Fibroblast of lung (primary cell): ENCODE data around the gene HAPLN1. TPM values are rescaled to one million over a fixed set of nuclear protein-coding genes. Genes with fewer than 3 reads are reported as not detected.

Source experiments
- DNase-seq, 2 donors: peaks; one replicate each; pipeline versions ENCODE4 v3.0.0 to v3.0.0-alpha.2; 2010; ENCODE audit warnings: low read depth in 2 of 2
- H2AFZ ChIP-seq: 2 replicates; pipeline ENCODE4 v1.5.1; 2012; ENCODE audit warnings: low read length, control low read depth, inconsistent platforms
- H3K27ac ChIP-seq: 2 replicates; pipeline ENCODE4 v1.5.1; 2011; ENCODE audit warnings: low read length, control low read depth; ENCODE audit not compliant: insufficient read depth
- H3K27me3 ChIP-seq: 2 replicates; pipeline ENCODE4 v1.5.1; 2011; ENCODE audit warnings: mild to moderate bottlenecking, low read length; ENCODE audit not compliant: control insufficient read depth, insufficient read depth
- H3K36me3 ChIP-seq: 2 replicates; pipeline ENCODE4 v1.5.1; 2011; ENCODE audit warnings: low read length; ENCODE audit not compliant: control insufficient read depth, insufficient read depth
- H3K4me1 ChIP-seq: 2 replicates; pipeline ENCODE4 v1.5.1; 2011; ENCODE audit warnings: low read length; ENCODE audit not compliant: control insufficient read depth, insufficient read depth; ENCODE audit errors: extremely low read depth
- H3K4me2 ChIP-seq: 2 replicates; pipeline ENCODE4 v1.5.1; 2011; ENCODE audit warnings: low read length, control low read depth; ENCODE audit not compliant: insufficient read depth; ENCODE audit errors: extremely low read depth
- H3K4me3 ChIP-seq, 4 experiments: fragments of 200-600 bp in 1 of 4; sonication (generic) in 1 of 4; replicated peaks in 1 of 4; 2 replicates each; pipeline ENCODE4 v1.5.1; 2011 to 2016; ENCODE audit warnings: low read length in 4 of 4, low read depth in 3 of 4, mild to moderate bottlenecking in 3 of 4, control low read depth in 2 of 4, inconsistent platforms in 1 of 4, mixed read lengths in 1 of 4; ENCODE audit not compliant: insufficient read depth in 1 of 4; ENCODE audit errors: control extremely low read depth in 1 of 4
- H3K79me2 ChIP-seq: 2 replicates; pipeline ENCODE4 v1.5.1; 2012; ENCODE audit warnings: mild to moderate bottlenecking, low read length, inconsistent platforms; ENCODE audit not compliant: control insufficient read depth, insufficient read depth
- H3K9ac ChIP-seq: 2 replicates; pipeline ENCODE4 v1.5.1; 2011; ENCODE audit warnings: mild to moderate bottlenecking, low read length, control low read depth; ENCODE audit not compliant: insufficient read depth
- H3K9me3 ChIP-seq: 2 replicates; pipeline ENCODE4 v1.5.1; 2012; ENCODE audit warnings: low read depth, low read length; ENCODE audit not compliant: control insufficient read depth, insufficient read depth
- H4K20me1 ChIP-seq: 2 replicates; pipeline ENCODE4 v1.5.1; 2011; ENCODE audit warnings: low read length; ENCODE audit not compliant: control insufficient read depth, insufficient read depth; ENCODE audit errors: extremely low read depth
- CTCF ChIP-seq, 2 donors: IDR thresholded peaks in 1 of 2; conservative IDR thresholded peaks in 1 of 2; 1 replicate in 1 of 2; 2 replicates in 1 of 2; pipeline ENCODE4 v1.5.1; 2011 to 2012; ENCODE audit warnings: low read length in 2 of 2, control low read depth in 1 of 2, inconsistent platforms in 1 of 2, low read depth in 1 of 2, mild to moderate bottlenecking in 1 of 2
- EZH2 ChIP-seq: IDR thresholded peaks from 2 replicates; pipeline ENCODE4 v1.5.1; 2012; ENCODE audit warnings: low read length, control low read depth, mild to moderate bottlenecking; ENCODE audit errors: missing control alignments
- polyA plus RNA-seq, 2 donors: library from polyadenylated mRNA; depleted of rRNA in 1 of 2; stranded (reverse) in 1 of 2; unstranded in 1 of 2; fragments of >200 nt; gene quantifications; 2 replicates each; pipeline ENCODE4 v1.2.1, GENCODE V29; 2011 to 2012; ENCODE audit warnings: missing spikeins in 1 of 2
- total RNA-seq: library from RNA; depleted of rRNA; stranded (reverse); fragments of >200 nt; gene quantifications from 2 replicates; pipeline ENCODE4 v1.2.1, GENCODE V29; 2014

Gene HAPLN1
- total and polyA plus RNA-seq, 2 donors (not counting 1 experiment from before 2014, with no cell fraction given), result 0.17 to 7.7 TPM

- Histone ChIP-seq H2AFZ (no peak overlapping the region), H3K9me3 (no peaks in the 10 kb centered on the region), H3K27ac (no peak overlapping the region), H3K36me3 (no peaks in the 10 kb centered on the region), H3K27me3 (no peaks in the 10 kb centered on the region), H3K4me1 (peaks cover 2% of the 10 kb centered on the region), H3K79me2 (no peaks in the 10 kb centered on the region), H3K9ac (no peak overlapping the region), H4K20me1 (no peaks in the 10 kb centered on the region), H3K4me3 (no peak overlapping the region), H3K4me2 (no peak overlapping the region)
- TF ChIP-seq CTCF (conservative IDR thresholded peaks at IDR 0.05 in 1 of 2, IDR thresholded peaks at IDR 0.05 in 1 of 2; ENCODE audit: low read depth in 1 of 2, low read length in 2 of 2) (no peak), EZH2 (no peak)
- no peak for DNase-seq
Observed at GRCh38 chr5:83724935-83725334, 4.3 kb upstream of the HAPLN1 start.

- Histone ChIP-seq H3K9ac (no peak overlapping the region), H3K9me3 (no peaks in the 10 kb centered on the region)
- no peak for DNase-seq
Observed at GRCh38 chr5:83724001-83724400, 3.3 kb upstream of the HAPLN1 start.

GRCh38 chr5:83723031-83723430 is 2.4 kb upstream of the HAPLN1 start:
- H4K20me1 ChIP-seq, result no peaks in the 10 kb centered on the region
- DNase-seq, result no peak
- H3K36me3 ChIP-seq, result no peaks in the 10 kb centered on the region
- H3K9me3 ChIP-seq, result no peaks in the 10 kb centered on the region
- TF ChIP-seq EZH2 (no peak), CTCF (conservative IDR thresholded peaks at IDR 0.05 in 1 of 2, IDR thresholded peaks at IDR 0.05 in 1 of 2; ENCODE audit: low read depth in 1 of 2, low read length in 2 of 2) (no peak)
- no peaks in the 10 kb centered on the region for H3K79me2 ChIP-seq
- H3K4me2 ChIP-seq, result no peak overlapping the region
- no peak overlapping the region for H2AFZ ChIP-seq
- H3K27ac ChIP-seq, result no peak overlapping the region
- H3K27me3 ChIP-seq, result no peaks in the 10 kb centered on the region
- H3K9ac ChIP-seq, result no peak overlapping the region
- H3K4me3 ChIP-seq, result no peak overlapping the region
- H3K4me1 ChIP-seq, result peaks cover 2% of the 10 kb centered on the region

More at GRCh38 chr5:83724001-83724400, 3.3 kb upstream of the HAPLN1 start:
- H3K27ac ChIP-seq, result no peak overlapping the region
- H3K4me1 ChIP-seq, result peaks cover 2% of the 10 kb centered on the region
- TF ChIP-seq CTCF (conservative IDR thresholded peaks at IDR 0.05 in 1 of 2, IDR thresholded peaks at IDR 0.05 in 1 of 2; ENCODE audit: low read depth in 1 of 2, low read length in 2 of 2) (no peak), EZH2 (no peak)
- no peak overlapping the region for H3K4me3 ChIP-seq
- H3K27me3 ChIP-seq, result no peaks in the 10 kb centered on the region
- no peaks in the 10 kb centered on the region for H3K36me3 ChIP-seq
- no peaks in the 10 kb centered on the region for H4K20me1 ChIP-seq
- H2AFZ ChIP-seq, result no peak overlapping the region
- H3K4me2 ChIP-seq, result no peak overlapping the region
- H3K79me2 ChIP-seq, result no peaks in the 10 kb centered on the region
